ENCODE measurements around the gene MAML2.

GRCh38 chr11:96306600-96306932 lies 36.4 kb downstream of the MAML2 start:
- TF ChIP-seq CTCF (IDR thresholded peaks at IDR 0.05) = no peak
- no peak for TF ChIP-seq ZFX (IDR thresholded peaks at IDR 0.05; ENCODE audit: borderline replicate concordance)

Measured in 22Rv1 (cell line).